Fibroblast of pulmonary artery (primary cell): Measurements from ENCODE around the gene TOR4A.

Source experiments
- DNase-seq: peaks from one replicate; pipeline ENCODE4 v3.0.0-alpha.2; 2010; ENCODE audit warnings: low read depth
- H3K4me3 ChIP-seq: replicated peaks from 2 replicates; pipeline ENCODE4 v1.5.1; 2011; ENCODE audit warnings: low read depth, mild to moderate bottlenecking, control low read depth, low read length, moderate library complexity
- TF ChIP-seq, protein P1 (sequence below): IDR thresholded peaks from 2 replicates; pipeline ENCODE4 v1.5.1; 2011; ENCODE audit warnings: mild to moderate bottlenecking, control low read depth, low read length, inconsistent platforms; ENCODE audit errors: missing control alignments

Gene TOR4A

DNA sequence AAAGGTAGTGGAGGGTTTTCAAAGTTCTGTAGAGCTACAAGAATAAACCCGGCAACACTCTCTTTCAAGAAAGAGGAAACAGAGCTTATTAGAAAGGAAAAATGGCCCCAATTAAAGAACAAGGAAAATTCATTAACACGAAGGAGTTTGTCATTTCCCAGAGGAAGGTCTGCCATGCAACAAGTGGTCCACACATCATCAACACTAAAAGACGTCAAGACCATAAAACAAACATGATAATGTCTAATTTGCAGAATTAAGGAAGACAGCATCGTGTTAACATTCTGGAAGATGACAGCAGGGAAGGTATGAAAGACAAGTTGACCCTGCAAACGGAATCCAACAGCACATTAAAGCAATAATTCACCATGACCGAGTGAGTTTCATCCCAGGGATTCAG lies 53.2 kb downstream of the TOR4A start:
- H3K4me3 ChIP-seq = no peak overlapping the region
- DNase-seq = no peak
- TF ChIP-seq, protein P1, sequence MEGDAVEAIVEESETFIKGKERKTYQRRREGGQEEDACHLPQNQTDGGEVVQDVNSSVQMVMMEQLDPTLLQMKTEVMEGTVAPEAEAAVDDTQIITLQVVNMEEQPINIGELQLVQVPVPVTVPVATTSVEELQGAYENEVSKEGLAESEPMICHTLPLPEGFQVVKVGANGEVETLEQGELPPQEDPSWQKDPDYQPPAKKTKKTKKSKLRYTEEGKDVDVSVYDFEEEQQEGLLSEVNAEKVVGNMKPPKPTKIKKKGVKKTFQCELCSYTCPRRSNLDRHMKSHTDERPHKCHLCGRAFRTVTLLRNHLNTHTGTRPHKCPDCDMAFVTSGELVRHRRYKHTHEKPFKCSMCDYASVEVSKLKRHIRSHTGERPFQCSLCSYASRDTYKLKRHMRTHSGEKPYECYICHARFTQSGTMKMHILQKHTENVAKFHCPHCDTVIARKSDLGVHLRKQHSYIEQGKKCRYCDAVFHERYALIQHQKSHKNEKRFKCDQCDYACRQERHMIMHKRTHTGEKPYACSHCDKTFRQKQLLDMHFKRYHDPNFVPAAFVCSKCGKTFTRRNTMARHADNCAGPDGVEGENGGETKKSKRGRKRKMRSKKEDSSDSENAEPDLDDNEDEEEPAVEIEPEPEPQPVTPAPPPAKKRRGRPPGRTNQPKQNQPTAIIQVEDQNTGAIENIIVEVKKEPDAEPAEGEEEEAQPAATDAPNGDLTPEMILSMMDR = no peak

DNA sequence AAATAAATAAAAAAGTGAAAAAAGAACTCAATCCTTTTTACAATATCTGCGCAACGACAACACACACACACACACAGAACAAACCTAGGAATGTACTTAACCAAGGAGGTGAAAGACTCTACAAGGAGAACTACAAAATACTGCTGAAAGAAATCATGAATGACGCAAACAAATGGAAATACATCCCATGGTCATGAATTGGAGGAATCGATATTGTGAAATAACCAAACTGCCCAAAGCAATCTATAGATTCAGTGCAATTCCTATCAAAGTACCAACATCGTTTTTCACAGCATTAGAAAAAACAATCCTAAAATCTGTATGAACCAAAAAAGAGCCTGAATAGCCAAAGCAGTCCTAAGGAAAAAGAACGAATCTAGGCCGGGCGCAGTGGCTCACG lies 54.4 kb downstream of the TOR4A start:
- DNase-seq = no peak
- TF ChIP-seq, protein P1 = no peak
- H3K4me3 ChIP-seq = no peak overlapping the region
